Astrocyte (in vitro differentiated cells and primary cell): ENCODE measurements around the gene MYADML2.

Experiments used
- CTCF ChIP-seq: IDR thresholded peaks from 2 replicates; pipeline ENCODE4 v1.5.1; 2011; ENCODE audit warnings: low read depth, mild to moderate bottlenecking, inconsistent platforms, low read length, moderate library complexity; ENCODE audit not compliant: insufficient read depth
- EZH2 ChIP-seq: IDR thresholded peaks from 2 replicates; pipeline ENCODE4 v1.6.1; 2012; ENCODE audit warnings: mild to moderate bottlenecking, low read length, inconsistent platforms; ENCODE audit not compliant: insufficient read depth

- TF ChIP-seq CTCF (no peak), EZH2 (no peak)
These were observed 31.7 kb downstream of the MYADML2 start for GRCh38 chr17:81915331-81915730.
